ENCODE results near the gene IRS1. TPM values are rescaled to one million over a fixed set of nuclear protein-coding genes. Genes with fewer than 3 reads are reported as not detected.

IRS1 gene
- total and polyA plus RNA-seq, 2 of the 4 experiments (the other 2 are of a cell fraction), result 21.1 to 37.1 TPM

DNA sequence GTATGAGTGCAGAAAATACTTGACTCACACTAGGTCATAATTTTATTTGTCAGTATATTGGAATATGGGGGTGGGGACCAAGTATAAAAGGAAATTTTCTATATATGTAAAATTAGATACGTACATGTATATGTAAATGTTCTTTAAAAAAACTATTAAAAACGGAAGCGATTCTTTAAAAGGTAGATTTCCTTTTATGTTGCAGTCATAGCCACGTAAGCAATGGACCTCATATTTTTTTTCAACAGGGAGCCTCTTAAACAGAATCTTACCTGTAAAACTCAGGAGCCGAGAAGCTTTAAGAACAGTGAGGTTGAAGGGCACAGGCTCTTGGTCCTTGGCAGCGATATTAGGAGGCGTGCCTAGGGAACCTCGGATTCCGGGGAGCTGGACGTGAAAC is 39.5 kb upstream of the IRS1 start:
- DNase-seq, result no peak
- H3K18ac ChIP-seq (ENCODE audit: low read depth, low read length), result no peak overlapping the region
- no peaks in the 10 kb centered on the region for H3K27me3 ChIP-seq (ENCODE audit: control insufficient read depth, insufficient read depth, low read length)
- H2AFZ ChIP-seq (replicated peaks; ENCODE audit: low read length, poor library complexity), result no peak overlapping the region
- H3K9ac ChIP-seq (ENCODE audit: low read depth, low read length), result no peak overlapping the region
- no peaks in the 10 kb centered on the region for H3K9me3 ChIP-seq (ENCODE audit: control insufficient read depth, insufficient read depth, low read length)
- no CpG with 5 or more reads among the region's 10 CpGs for WGBS, 2 experiments (ENCODE audit: extremely low coverage in 2 of 2, insufficient read length in 1 of 2)
- no peak for TF ChIP-seq RFX5 (IDR thresholded peaks at IDR 0.05; ENCODE audit: low read depth, low read length)
- TF ChIP-seq RAD21 (IDR thresholded peaks at IDR 0.05; ENCODE audit: low read length), result no peak
- no peak for TF ChIP-seq BHLHE40 (IDR thresholded peaks at IDR 0.05; ENCODE audit: low read depth, low read length)
- TF ChIP-seq CEBPB (IDR thresholded peaks at IDR 0.05; ENCODE audit: low read depth, low read length), result no peak
- no peak for TF ChIP-seq MAZ (IDR thresholded peaks at IDR 0.05; ENCODE audit: borderline replicate concordance, low read depth, low read length)
- TF ChIP-seq MAFK (IDR thresholded peaks at IDR 0.05; ENCODE audit: low read depth, low read length), result no peak
- no peak for TF ChIP-seq USF2 (IDR thresholded peaks at IDR 0.05; ENCODE audit: low read depth, low read length)
- TF ChIP-seq CTCF (conservative IDR thresholded peaks at IDR 0.05; ENCODE audit: low read depth, low read length), result no peak
- TF ChIP-seq MXI1 (IDR thresholded peaks at IDR 0.05; ENCODE audit: borderline replicate concordance, low read depth, low read length), result no peak
- TF ChIP-seq CHD1 (IDR thresholded peaks at IDR 0.05; ENCODE audit: low read depth, low read length), result no peak
- no peak for TF ChIP-seq SMC3 (IDR thresholded peaks at IDR 0.05; ENCODE audit: low read depth, low read length)
- TF ChIP-seq POLR2A (IDR thresholded peaks at IDR 0.05; ENCODE audit: low read depth, low read length), result no peak
- TF ChIP-seq RCOR1 (IDR thresholded peaks at IDR 0.05; ENCODE audit: insufficient replicate concordance, low read length), result no peak
- no peak for TF ChIP-seq FOS (IDR thresholded peaks at IDR 0.05; ENCODE audit: low read depth, low read length)
- no peak for TF ChIP-seq NFE2L2 (IDR thresholded peaks at IDR 0.05; ENCODE audit: low read depth, low read length)
- TF ChIP-seq, protein P1, sequence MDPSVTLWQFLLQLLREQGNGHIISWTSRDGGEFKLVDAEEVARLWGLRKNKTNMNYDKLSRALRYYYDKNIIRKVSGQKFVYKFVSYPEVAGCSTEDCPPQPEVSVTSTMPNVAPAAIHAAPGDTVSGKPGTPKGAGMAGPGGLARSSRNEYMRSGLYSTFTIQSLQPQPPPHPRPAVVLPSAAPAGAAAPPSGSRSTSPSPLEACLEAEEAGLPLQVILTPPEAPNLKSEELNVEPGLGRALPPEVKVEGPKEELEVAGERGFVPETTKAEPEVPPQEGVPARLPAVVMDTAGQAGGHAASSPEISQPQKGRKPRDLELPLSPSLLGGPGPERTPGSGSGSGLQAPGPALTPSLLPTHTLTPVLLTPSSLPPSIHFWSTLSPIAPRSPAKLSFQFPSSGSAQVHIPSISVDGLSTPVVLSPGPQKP (IDR thresholded peaks at IDR 0.05; ENCODE audit: borderline replicate concordance, low read depth, low read length), result no peak
- H3K4ac ChIP-seq (ENCODE audit: low read depth, low read length), result no peak overlapping the region
- H3K27ac ChIP-seq (ENCODE audit: insufficient read depth, low read length), result no peak overlapping the region; the same call in 1 of the 2 replicates
- H4K8ac ChIP-seq (ENCODE audit: low read depth in 2 of 2, low read length in 2 of 2), result peak overlapping the region; percentile 48 to 58; a peak in 1 of 4 replicates
- intact Hi-C loops (cut with micrococcal nuclease), result loop anchor here (5.0 kb wide), 2 partner anchors 33 to 53 kb away; no protein-coding TSS in a partner anchor
- no peak overlapping the region for H3K4me3 ChIP-seq (ENCODE audit: insufficient read depth, low read depth, low read length)
- in situ Hi-C loops (cut with MboI; ENCODE audit: low sequenced_read_pairs), result no loop called here
- ChIA-PET CTCF (no interaction called here), POLR2A (ENCODE audit: unreplicated experiment) (no interaction called here)
- 0 out of 3 replicates have a peak overlapping the region, but pooled peaks have one; percentile 14 for H2BK15ac ChIP-seq (ENCODE audit: low read depth, low read length)
- BruUV-seq (replicated peaks), result no TSS peak
- H3K79me1 ChIP-seq (ENCODE audit: low read depth in 1 of 2, low read length in 2 of 2), result peaks cover 27 to 42% of the 10 kb centered on the region in 2 experiments
- H2AK9ac ChIP-seq (replicated peaks; ENCODE audit: low read depth, low read length, poor library complexity), result no peak overlapping the region
- H2BK120ac ChIP-seq (ENCODE audit: low read depth, low read length), result no peak overlapping the region
- 0 out of 2 replicates have a peak, but pooled peaks cover 2% of the 10 kb centered on the region for H3K36me3 ChIP-seq (ENCODE audit: control insufficient read depth, insufficient read depth, low read length)
- no peak overlapping the region for H3K56ac ChIP-seq (ENCODE audit: extremely low read depth, insufficient read depth, low read length)
- H4K91ac ChIP-seq (ENCODE audit: insufficient read depth, low read depth, low read length), result no peak overlapping the region
- H3K9me1 ChIP-seq (ENCODE audit: insufficient read depth, low read length), result peaks cover 5% of the 10 kb centered on the region; the same call in 1 of the 2 replicates
- no peak overlapping the region; the same call in 1 of the 2 replicates for H2BK20ac ChIP-seq (ENCODE audit: low read depth, low read length)
- peak overlapping the region; percentile 60 for H2BK5ac ChIP-seq (ENCODE audit: low read depth, low read length, poor library complexity, severe bottlenecking)
- no peak overlapping the region for H4K5ac ChIP-seq (ENCODE audit: low read depth, low read length)
- no peak overlapping the region for H3K4me2 ChIP-seq (ENCODE audit: low read depth, low read length)
- no peaks in the 10 kb centered on the region for H4K20me1 ChIP-seq (ENCODE audit: insufficient read depth, low read length)
- no peak overlapping the region for H2AK5ac ChIP-seq (ENCODE audit: low read depth, low read length)
- H3K14ac ChIP-seq (replicated peaks; ENCODE audit: low read depth, low read length), result no peak overlapping the region
- dilution Hi-C loops (cut with HindIII; ENCODE audit: low sequenced_read_pairs, unreplicated experiment), result no loop called here
- no peak overlapping the region for H3K23ac ChIP-seq (ENCODE audit: low read depth, low read length)
- no peak for ATAC-seq (ENCODE audit: low read depth)
- H3K4me1 ChIP-seq (ENCODE audit: control insufficient read depth, insufficient read depth, low read length), result peaks cover 2% of the 10 kb centered on the region; the same call in 1 of the 2 replicates

All from IMR-90 (cell line).